ENCODE data around the gene CEP152. TPM values are rescaled to one million over a fixed set of nuclear protein-coding genes. Genes with fewer than 3 reads are reported as not detected.

The CEP152 gene, protein sequence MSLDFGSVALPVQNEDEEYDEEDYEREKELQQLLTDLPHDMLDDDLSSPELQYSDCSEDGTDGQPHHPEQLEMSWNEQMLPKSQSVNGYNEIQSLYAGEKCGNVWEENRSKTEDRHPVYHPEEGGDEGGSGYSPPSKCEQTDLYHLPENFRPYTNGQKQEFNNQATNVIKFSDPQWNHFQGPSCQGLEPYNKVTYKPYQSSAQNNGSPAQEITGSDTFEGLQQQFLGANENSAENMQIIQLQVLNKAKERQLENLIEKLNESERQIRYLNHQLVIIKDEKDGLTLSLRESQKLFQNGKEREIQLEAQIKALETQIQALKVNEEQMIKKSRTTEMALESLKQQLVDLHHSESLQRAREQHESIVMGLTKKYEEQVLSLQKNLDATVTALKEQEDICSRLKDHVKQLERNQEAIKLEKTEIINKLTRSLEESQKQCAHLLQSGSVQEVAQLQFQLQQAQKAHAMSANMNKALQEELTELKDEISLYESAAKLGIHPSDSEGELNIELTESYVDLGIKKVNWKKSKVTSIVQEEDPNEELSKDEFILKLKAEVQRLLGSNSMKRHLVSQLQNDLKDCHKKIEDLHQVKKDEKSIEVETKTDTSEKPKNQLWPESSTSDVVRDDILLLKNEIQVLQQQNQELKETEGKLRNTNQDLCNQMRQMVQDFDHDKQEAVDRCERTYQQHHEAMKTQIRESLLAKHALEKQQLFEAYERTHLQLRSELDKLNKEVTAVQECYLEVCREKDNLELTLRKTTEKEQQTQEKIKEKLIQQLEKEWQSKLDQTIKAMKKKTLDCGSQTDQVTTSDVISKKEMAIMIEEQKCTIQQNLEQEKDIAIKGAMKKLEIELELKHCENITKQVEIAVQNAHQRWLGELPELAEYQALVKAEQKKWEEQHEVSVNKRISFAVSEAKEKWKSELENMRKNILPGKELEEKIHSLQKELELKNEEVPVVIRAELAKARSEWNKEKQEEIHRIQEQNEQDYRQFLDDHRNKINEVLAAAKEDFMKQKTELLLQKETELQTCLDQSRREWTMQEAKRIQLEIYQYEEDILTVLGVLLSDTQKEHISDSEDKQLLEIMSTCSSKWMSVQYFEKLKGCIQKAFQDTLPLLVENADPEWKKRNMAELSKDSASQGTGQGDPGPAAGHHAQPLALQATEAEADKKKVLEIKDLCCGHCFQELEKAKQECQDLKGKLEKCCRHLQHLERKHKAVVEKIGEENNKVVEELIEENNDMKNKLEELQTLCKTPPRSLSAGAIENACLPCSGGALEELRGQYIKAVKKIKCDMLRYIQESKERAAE (N-terminal part only)
- total RNA-seq: 2.8 and 5.0 TPM in 2 replicates

DNA sequence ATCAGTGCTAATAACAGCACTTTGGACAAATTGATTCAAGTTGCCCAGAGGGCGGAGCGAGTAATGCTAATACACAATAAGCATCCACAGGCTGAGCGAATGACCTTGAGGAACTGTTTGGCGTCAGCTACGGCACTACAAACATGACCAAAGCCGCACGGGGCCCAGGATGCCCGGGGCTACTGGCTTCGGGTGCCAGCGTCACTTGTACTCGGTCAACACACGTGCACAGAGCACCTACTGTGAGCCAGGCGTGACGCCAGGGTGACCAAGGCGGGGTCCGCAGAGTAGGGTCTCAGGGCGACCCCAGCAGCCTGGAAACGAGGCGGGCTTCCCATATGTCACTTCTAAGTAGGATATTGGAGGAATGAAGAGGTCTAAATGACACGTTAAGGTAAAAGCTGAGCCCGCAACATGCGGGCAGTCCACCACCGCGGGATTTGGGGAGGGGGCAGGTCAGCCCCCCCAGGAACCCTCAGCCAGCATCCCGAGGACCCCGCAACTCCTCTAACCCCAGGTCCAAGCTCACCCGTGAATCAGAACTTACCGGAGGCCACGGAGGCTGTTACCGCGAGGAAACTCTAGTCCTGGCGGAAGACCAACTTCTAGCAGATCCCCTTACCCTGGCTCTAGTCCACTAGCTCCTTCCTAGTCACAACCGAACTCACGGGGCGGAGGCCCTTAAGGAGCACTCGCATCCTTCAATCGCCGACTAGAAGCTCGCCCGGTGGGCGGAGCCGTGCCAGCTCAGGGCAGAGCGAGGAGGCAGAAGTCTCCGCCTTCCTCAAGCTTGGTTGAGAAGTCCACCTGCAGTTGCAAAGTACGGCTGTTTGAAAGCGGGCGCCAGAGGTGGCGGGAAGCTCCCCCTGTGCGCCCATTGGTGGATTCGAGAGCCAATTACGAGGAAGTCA, at the start of gene CEP152:
Gene CEP152, minus strand, starts transcription at position 656 of the 911 bp plus-strand sequence. CDS start 5,420 bp downstream, outside the sequence.

Other genes starting within 250 kb of the CEP152 start
- gene FBN1, start 165.4 kb downstream of the CEP152 start, total RNA-seq: 2,453 and 2,749 TPM in 2 replicates
- gene EID1, start 67.1 kb upstream of the CEP152 start, total RNA-seq: 160 and 187 TPM in 2 replicates
- gene SHC4, start 152.8 kb upstream of the CEP152 start, total RNA-seq: 2.7 and 3.9 TPM in 2 replicates
- 29.7 and 39.0 TPM in 2 replicates for gene SECISBP2L, start 235.4 kb upstream of the CEP152 start, total RNA-seq